Measurements from ENCODE around the gene SETD5. TPM values are rescaled to one million over a fixed set of nuclear protein-coding genes. Genes with fewer than 3 reads are reported as not detected.
A peak's percentile ranks its signal among the peaks of the same experiment; 100 is the strongest.

The SETD5 gene
- total RNA-seq, 1 donor from 2014 or later: 140 TPM

DNA sequence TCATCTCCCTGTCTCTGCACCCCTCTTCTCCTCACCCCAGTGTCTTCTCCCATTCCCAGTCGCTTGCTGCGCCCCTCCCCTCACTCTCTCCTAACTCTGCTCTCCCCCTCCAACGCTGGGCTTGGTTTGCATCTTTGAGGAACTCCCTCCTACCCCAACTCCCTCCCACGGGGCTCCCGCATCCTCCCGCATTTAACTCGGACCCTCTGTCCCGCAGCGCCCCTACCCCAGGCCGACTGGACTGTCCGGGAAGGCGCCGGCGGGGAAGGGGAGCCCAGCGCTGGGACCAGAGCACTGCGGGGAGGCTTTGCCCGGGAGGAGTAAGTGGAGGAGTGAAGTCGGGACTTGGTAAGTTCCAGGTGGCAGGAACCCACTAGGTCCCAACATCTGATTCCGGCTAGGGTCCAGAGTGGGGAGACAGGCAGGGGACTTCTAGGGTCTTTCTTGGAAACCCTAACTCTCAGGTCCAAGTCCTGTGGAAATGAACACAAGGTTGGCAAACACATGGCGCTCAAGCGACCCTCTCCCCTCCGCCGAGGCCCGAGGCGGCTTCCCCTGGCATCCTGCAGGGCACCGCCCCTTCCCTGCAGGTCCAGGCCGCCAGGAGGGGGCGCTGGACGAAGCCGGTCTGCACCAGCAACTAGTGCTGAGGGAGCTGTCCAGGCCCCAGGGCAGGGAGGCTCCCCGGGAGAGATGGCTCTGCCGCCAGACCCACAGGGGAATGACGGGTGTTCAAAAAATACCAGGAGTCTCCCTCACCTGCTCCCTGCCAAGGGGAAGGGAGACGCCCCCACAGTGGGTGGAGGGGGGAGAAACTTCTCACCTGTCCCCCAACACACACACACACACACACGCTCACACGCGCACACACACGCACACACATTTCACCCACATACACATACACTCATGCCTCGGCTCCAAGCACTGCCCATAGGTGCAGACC, 103.0 kb downstream of the SETD5 start:
- peak; percentile 57 for DNase-seq (ENCODE audit: low spot score)
- Mint-ChIP-seq H3K27me3 (ENCODE audit: insufficient read depth) (peaks cover 20% of the 10 kb centered on the region), H3K4me1 (ENCODE audit: low read depth) (no peaks in the 10 kb centered on the region), H3K9me3 (no peaks in the 10 kb centered on the region), H3K36me3 (ENCODE audit: low read depth) (no peaks in the 10 kb centered on the region), H3K4me3 (no peak overlapping the region), H3K27ac (no peak overlapping the region)
- intact Hi-C loops (cut with micrococcal nuclease): loop anchor here (5.0 kb wide), 1 partner anchor 528 kb away; no protein-coding TSS in a partner anchor

DNA sequence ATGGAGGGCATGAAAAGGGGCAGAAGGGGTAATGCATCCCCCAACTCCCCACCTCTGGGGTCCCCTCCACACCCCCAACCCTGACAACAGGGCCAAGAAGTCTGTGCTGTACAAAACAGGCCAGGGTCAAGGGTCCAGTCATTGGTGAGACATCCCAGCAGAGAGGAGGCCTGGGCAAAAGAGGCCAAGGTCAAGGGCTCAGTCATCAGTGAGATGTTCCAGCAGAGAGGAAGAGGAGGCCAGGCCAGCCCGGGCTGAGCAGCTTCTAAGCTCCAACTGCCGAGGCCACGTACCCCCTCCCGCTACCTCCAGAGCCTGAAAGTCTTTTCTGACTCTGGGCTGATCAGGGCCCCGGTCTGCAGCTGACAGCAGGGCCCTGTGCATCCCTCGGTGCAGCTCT, 103.8 kb downstream of the SETD5 start:
- Mint-ChIP-seq H3K4me1 (ENCODE audit: low read depth) (no peaks in the 10 kb centered on the region), H3K36me3 (ENCODE audit: low read depth) (no peaks in the 10 kb centered on the region), H3K4me3 (no peak overlapping the region), H3K9me3 (no peaks in the 10 kb centered on the region), H3K27me3 (ENCODE audit: insufficient read depth) (peaks cover 20% of the 10 kb centered on the region), H3K27ac (no peak overlapping the region)
- intact Hi-C loops (cut with micrococcal nuclease): loop anchor here (5.0 kb wide), 1 partner anchor 529 kb away; no protein-coding TSS in a partner anchor
- no peak for DNase-seq (ENCODE audit: low spot score)

DNA sequence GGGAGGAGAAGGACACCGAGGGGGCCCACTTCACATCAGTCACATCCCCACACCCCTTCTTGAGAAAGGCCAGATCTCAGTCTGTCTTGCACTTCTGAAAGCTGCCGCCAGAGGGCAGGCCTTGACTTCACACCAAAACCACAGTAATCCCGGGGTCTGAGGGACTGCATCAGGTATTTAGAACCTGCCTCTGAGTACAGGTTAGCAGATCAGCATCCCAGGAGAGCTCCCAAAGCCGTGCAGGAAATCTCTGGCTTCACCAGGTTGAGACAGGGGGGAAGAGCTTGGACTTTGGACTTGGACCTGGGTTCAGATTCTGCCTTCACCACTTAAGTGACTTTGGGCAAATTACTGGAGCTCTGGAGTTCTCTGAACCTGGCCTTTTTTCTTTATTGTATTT, 105.9 kb downstream of the SETD5 start:
- H3K27ac Mint-ChIP-seq: no peak overlapping the region
- no peak overlapping the region for H3K4me3 Mint-ChIP-seq
- H3K9me3 Mint-ChIP-seq: no peaks in the 10 kb centered on the region
- no peaks in the 10 kb centered on the region for H3K4me1 Mint-ChIP-seq (ENCODE audit: low read depth)
- DNase-seq (ENCODE audit: low spot score): peak; percentile 57
- H3K36me3 Mint-ChIP-seq (ENCODE audit: low read depth): no peaks in the 10 kb centered on the region
- peaks cover 26% of the 10 kb centered on the region for H3K27me3 Mint-ChIP-seq (ENCODE audit: insufficient read depth)
- intact Hi-C loops (cut with micrococcal nuclease): loop anchor here (1.0 to 5.0 kb wide), 4 partner anchors 146 to 531 kb away; partner anchors contain the start of gene MTMR14

DNA sequence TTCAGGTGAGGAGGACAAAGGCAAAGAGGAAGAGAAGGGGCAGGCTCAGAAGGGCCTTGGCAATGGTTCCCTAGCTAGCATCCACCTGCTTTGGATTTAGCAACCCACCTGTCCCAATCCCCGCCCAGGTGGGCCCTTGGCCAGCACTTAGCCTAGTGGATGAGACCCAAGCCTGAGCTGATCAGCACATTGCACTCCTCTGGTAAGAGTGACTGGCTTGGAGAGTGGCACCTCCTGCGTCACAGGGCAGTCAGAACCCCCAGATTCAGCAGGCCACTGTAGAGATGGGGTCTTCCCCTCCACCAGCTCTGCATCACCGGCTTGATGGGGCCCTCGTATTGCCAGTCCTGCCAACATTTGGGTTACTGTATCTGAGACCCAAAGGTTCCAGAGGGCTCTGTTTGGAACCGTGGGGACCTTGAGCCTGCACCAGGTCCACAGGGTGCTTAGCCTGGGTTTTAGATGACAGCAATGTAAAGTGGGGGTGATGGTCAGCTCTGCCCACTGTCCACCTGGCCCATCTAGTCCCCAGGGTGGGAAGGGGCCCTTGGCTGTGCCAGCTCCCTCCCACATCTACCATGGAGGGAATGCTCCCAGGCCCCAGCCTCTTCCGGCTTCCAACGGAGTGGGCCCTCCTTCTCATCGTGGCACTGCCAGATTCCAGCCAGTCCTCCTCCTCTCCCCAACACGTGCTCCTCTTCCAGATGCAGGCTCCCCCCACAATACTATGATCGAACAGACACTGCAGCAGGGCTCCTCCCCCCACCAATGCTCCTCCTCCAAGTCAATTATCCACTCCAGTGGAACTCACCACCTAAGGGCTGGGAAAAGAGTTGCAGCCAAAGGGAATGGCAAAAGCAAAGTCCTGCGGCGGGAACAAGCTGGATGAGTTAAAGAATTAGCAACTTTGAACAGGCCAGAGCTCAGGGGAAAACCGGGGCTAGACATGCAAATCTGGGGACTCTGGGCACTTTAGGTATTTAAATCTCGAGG, 110.5 kb downstream of the SETD5 start:
- H3K36me3 Mint-ChIP-seq (ENCODE audit: low read depth): no peaks in the 10 kb centered on the region
- H3K4me1 Mint-ChIP-seq (ENCODE audit: low read depth): no peaks in the 10 kb centered on the region
- H3K4me3 Mint-ChIP-seq: no peak overlapping the region
- H3K27ac Mint-ChIP-seq: no peak overlapping the region
- no peaks in the 10 kb centered on the region for H3K9me3 Mint-ChIP-seq
- peaks cover 22% of the 10 kb centered on the region for H3K27me3 Mint-ChIP-seq (ENCODE audit: insufficient read depth)
- intact Hi-C loops (cut with micrococcal nuclease): no loop called here
- no peak for DNase-seq (ENCODE audit: low spot score)

GRCh38 chr3:9508781-9509180, 111.4 kb downstream of the SETD5 start:
- intact Hi-C loops (cut with micrococcal nuclease): no loop called here

GRCh38 chr3:9512456-9513045, 115.1 kb downstream of the SETD5 start:
- H3K4me1 Mint-ChIP-seq (ENCODE audit: low read depth): no peaks in the 10 kb centered on the region
- H3K27me3 Mint-ChIP-seq (ENCODE audit: insufficient read depth): peaks cover 17% of the 10 kb centered on the region
- no peak overlapping the region for H3K4me3 Mint-ChIP-seq
- intact Hi-C loops (cut with micrococcal nuclease): no loop called here
- no peaks in the 10 kb centered on the region for H3K36me3 Mint-ChIP-seq (ENCODE audit: low read depth)
- no peaks in the 10 kb centered on the region for H3K9me3 Mint-ChIP-seq
- no peak for DNase-seq (ENCODE audit: low spot score)
- H3K27ac Mint-ChIP-seq: no peak overlapping the region

More at GRCh38 chr3:9508781-9509180, 111.4 kb downstream of the SETD5 start:
- Mint-ChIP-seq H3K4me1 (ENCODE audit: low read depth) (no peaks in the 10 kb centered on the region), H3K27ac (no peak overlapping the region), H3K4me3 (no peak overlapping the region), H3K27me3 (ENCODE audit: insufficient read depth) (peaks cover 22% of the 10 kb centered on the region), H3K36me3 (ENCODE audit: low read depth) (no peaks in the 10 kb centered on the region), H3K9me3 (no peaks in the 10 kb centered on the region)
- DNase-seq (ENCODE audit: low spot score): no peak

- H3K4me1 Mint-ChIP-seq (ENCODE audit: low read depth): no peaks in the 10 kb centered on the region
- H3K27ac Mint-ChIP-seq: no peak overlapping the region
- intact Hi-C loops (cut with micrococcal nuclease): no loop called here
- DNase-seq (ENCODE audit: low spot score): no peak
- no peaks in the 10 kb centered on the region for H3K9me3 Mint-ChIP-seq
- no peak overlapping the region for H3K4me3 Mint-ChIP-seq
- H3K27me3 Mint-ChIP-seq (ENCODE audit: insufficient read depth): peaks cover 8% of the 10 kb centered on the region
- no peaks in the 10 kb centered on the region for H3K36me3 Mint-ChIP-seq (ENCODE audit: low read depth)
These were observed 116.9 kb downstream of the SETD5 start for GRCh38 chr3:9514306-9514705.

- Mint-ChIP-seq H3K4me1 (ENCODE audit: low read depth) (no peaks in the 10 kb centered on the region), H3K27ac (no peak overlapping the region), H3K36me3 (ENCODE audit: low read depth) (no peaks in the 10 kb centered on the region), H3K4me3 (no peak overlapping the region), H3K9me3 (no peaks in the 10 kb centered on the region), H3K27me3 (ENCODE audit: insufficient read depth) (peaks cover 4% of the 10 kb centered on the region)
- intact Hi-C loops (cut with micrococcal nuclease): no loop called here
- no peak for DNase-seq (ENCODE audit: low spot score)
These were observed 117.5 kb downstream of the SETD5 start for GRCh38 chr3:9514956-9515355.

DNA sequence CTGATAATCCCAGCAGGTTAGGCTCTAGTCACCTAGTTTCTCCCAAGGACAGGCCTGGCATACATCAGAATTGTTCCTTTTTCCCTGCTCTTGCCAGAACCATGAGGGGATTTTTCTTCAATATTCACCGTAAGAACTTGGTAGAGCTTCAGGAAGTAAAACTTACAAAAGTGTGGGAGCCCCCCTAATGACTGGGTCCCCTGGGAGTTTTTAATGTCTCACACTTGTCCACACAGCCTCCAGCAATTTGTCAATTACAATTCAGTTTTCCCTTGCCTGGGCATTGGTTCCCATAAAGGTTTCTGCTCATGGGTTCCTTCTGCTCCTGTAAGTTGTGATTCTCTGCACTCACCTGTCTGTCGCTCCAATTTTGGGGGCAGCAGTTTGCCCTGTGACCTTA, 127.7 kb downstream of the SETD5 start:
- H3K36me3 Mint-ChIP-seq (ENCODE audit: low read depth): no peaks in the 10 kb centered on the region
- no peak overlapping the region for H3K27ac Mint-ChIP-seq
- H3K9me3 Mint-ChIP-seq: no peaks in the 10 kb centered on the region
- no peak for DNase-seq (ENCODE audit: low spot score)
- no peak overlapping the region for H3K4me3 Mint-ChIP-seq
- intact Hi-C loops (cut with micrococcal nuclease): no loop called here
- H3K4me1 Mint-ChIP-seq (ENCODE audit: low read depth): no peaks in the 10 kb centered on the region
- H3K27me3 Mint-ChIP-seq (ENCODE audit: insufficient read depth): peaks cover 7% of the 10 kb centered on the region

Other genes starting within 250 kb of the SETD5 start
- 0.54 and 0.61 TPM in 2 replicates for gene SRGAP3, start 148.0 kb upstream of the SETD5 start, total RNA-seq
- 61.4 and 62.4 TPM in 2 replicates for gene THUMPD3, start 34.6 kb upstream of the SETD5 start, total RNA-seq
- not detected in 2 replicates for gene LHFPL4, start 156.2 kb downstream of the SETD5 start, total RNA-seq

All from activated T-helper 1 cell treated with anti-CD3 and anti-CD28 coated beads, Interleukin-12 subunit alpha, Interleukin-12 subunit beta, Interleukin-2, Interleukin-4 antibody, amounts not matched to agents 30 ng/mL and 10 ng/mL and 1 ng/mL, durations not matched to agents 14 hours and 24 hours and 36 hours (primary cell).